COLO829 (cell line): Measurements from ENCODE around the gene ZCCHC12.
"Not testable (repeated sequence)": the region's sequence is repeated elsewhere in the genome, so short reads cannot be mapped to it uniquely, and the experiment has no call there.

Experiments used
- DNase-seq: peaks from one replicate; pipeline ENCODE4 v3.0.0; 2012; ENCODE audit warnings: low spot score

Gene ZCCHC12

GRCh38 chrX:118823263-118824172 lies at the start of gene ZCCHC12:
Gene ZCCHC12, plus strand, starts transcription at chrX:118823824. Its CDS starts 1,421 bp downstream, at chrX:118825245.
- peak; percentile 25 for DNase-seq

GRCh38 chrX:118779581-118779980 lies 44.0 kb upstream of the ZCCHC12 start:
- DNase-seq = no peak

GRCh38 chrX:118780509-118780908 lies 43.1 kb upstream of the ZCCHC12 start:
- DNase-seq = no peak

GRCh38 chrX:118780911-118781310 lies 42.7 kb upstream of the ZCCHC12 start:
- no peak for DNase-seq

DNA sequence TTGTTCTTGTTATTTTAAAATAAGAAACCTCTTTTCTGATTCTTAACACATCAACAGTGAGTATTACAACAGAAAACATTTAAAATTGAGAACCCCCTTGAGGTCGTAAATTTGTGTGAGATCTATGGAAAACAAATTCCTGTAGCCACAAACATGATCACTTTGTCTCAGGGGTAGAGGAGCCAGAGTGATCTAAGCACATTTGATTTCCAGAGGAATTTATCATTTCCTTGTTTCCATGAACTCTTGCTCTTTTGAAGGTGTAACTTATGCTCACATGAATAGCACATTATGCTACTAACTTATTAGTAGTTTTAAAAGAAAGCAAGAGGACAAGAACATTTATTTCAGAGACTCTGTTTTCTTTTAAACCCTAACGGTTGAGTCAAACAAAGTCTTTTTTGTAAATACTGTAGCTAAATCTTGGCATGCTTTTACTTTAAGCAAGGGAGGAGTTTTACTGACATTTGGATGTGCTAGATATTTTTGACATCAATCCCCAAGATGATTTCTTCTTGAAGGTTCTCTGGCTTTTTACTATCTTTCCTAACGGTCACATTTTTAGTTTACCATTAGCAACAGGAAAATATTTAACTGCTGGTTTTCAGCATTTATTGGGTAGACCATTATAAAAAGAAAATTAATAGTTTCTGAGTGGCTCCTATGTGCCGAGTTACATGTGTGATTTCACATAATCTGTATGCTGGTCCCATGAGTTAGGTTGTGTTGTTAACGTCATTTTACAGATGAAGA lies 27.9 kb upstream of the ZCCHC12 start:
- peak; percentile 16 for DNase-seq

DNA sequence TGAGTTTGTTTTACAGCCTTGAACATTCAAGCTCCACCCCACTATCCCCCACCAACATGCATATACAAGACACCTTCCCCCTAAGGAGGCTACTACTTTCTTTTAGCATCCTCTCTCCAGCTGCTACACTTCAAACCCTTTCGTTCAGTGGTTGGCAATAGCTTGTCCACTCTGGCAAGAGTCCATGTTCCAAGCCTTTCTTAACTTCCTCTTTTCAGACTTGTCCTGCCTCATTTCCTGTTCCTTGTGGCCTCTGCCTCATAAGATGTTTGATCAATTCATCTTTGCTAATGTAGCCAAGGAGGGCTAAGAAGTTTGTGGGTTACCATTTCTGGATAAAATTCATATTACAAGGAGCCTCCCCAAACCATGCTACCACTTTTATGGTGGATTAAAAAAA lies 20.8 kb upstream of the ZCCHC12 start:
- DNase-seq = no peak

DNA sequence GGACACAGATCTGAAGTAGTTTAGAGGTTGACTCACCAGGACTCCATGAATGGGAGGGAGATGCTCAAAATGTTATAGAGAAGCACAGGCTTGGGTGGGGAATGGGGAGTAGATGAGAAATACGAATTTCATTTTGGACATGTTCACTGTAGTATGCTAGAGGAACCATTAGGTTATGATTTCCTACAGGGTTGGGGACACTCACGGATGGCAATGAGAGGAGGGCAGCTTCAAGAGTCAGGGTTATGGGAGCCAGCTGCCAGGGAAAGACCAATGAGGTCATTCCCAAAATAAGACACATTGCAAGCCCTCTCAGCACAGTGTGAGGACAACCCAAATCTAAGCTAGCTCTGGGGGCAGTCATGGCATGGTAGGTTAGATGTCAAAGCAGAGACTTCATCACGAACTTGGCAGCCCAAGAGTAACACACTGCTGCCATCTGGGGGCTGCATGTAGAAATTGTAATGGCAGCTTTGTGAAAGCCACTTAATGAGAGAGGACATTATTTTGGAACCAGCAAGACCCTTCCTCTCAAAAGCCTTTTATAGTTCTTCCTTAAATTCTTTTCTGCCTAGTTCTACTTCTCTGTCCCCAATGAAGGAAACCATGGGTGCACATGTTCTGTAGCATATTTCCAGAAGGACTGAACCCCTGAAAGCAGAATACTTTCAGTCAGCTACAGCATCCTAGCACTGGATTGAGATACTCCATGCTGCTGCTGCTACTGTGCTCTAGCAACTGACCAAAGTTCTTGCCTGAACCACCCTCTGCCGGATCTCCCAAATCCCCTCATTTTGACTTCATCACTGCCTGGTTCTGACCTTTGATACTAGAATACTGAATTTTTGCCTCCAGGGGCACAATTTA lies 16.2 kb upstream of the ZCCHC12 start:
- peak; percentile 33 for DNase-seq

- DNase-seq = not testable (repeated sequence)
Observed at GRCh38 chrX:118817257-118817656, 6.4 kb upstream of the ZCCHC12 start.

DNA sequence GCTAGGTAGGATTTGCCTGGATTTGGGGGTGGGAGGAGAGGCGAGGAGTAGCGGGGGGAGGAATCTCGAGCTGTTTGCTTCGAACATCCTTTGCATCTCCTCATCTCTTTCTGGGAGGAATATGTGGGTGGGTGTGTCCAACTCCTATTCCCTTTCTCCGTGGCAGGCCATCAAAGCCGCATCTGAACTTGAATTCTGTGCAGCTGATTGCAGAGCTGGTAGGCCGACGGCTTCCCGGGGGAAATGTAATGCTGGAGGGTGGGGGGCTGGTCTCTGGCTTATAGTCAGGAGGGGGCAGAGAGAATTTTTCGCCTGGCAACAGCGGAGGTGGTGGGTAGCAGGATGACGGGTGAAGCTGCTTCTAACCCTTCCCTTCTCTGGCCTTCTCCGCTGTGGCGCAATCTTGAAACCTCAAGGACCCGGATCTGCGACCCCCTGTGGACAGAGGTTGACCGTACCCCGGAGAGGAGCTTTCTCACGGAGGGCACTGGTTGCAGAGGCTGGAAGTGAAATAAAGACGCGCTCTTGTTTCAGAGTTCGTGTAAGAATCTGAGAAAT lies 628 bp downstream of the ZCCHC12 start:
- no peak for DNase-seq

DNA sequence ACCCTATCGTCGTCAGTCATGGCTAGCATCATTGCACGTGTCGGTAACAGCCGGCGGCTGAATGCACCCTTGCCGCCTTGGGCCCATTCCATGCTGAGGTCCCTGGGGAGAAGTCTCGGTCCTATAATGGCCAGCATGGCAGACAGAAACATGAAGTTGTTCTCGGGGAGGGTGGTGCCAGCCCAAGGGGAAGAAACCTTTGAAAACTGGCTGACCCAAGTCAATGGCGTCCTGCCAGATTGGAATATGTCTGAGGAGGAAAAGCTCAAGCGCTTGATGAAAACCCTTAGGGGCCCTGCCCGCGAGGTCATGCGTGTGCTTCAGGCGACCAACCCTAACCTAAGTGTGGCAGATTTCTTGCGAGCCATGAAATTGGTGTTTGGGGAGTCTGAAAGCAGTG lies 1.6 kb downstream of the ZCCHC12 start:
- DNase-seq = no peak

DNA sequence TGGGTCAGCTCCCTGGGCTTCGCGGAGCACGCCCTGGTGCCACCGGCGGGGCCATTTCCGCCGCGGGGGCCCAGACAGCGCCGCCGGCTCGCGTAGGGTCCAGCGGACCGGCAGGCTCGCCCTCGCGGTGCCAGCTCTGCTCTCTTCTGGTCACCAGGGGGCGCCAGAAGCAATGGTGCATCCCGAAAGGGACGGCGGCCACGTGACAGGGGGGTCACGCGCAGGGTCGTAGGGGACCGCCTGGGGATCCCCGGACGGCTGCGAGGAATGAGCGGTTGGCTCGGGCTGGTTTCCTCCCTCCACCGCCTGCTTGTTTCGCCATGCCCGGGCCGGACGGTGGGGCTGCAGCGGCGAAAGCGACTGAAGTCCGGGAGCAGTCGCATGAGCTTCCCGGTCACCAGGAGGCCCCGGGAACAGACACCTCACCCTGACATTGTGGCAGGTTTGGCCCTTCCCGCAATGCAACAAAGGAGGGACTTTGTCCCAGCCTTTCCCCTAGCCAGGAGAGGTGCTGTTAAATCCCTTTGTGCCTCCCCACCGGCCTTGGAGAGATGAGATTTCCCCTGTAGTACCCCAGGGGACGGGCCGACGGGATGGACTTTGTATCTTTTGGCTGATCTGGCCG lies 15.8 kb downstream of the ZCCHC12 start:
- peak; percentile 53 for DNase-seq

DNA sequence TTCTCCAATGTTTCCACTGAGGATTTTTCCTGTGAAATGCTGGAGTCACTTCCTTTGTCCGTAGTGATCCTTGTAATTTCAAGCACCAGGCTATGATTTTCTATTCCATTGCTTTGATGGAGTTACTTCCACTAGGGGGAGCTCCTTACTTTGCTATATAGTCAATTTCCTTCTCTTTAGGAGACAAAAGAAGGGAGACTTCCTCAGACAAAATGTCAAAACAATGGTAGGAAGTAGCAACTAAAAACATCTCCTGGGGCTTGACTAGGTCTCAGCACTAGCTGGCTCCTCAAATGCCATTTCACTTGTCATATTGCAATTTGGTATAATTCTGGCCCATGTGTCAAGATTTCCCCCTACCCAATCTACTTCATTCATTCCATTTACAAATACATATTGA lies 24.1 kb downstream of the ZCCHC12 start:
- DNase-seq = peak; percentile 54

- DNase-seq = no peak
Observed at GRCh38 chrX:118853596-118853995, 30.0 kb downstream of the ZCCHC12 start.

DNA sequence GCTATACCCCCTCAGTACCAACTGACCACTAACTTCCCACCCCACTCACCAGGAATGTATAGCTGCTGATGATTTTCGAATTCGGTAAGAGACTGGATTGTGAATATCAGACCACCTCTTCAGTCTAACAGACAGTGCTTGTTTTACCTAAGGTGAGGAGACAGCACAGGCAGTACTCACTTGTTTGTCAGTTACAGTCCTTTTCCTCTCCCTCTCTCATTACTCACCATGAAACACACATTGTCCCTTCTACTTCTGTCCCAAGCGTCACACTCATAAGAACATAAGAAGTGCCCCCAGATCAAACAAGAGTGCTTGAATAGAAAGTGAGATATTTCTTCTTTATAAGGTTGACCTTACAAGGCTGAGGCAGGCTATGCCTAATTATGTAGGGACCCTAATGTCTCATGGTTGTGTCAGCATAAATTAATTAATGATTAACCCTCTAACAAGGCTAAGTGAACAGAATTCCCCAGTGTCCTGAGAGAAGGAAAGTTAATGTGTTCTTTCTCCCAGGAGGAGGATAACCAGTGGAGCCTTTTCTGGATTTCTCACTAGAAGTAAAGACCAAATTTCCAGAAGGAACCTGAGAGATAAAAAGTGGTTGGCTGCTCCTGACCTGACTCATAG lies 32.2 kb downstream of the ZCCHC12 start:
- no peak for DNase-seq

DNA sequence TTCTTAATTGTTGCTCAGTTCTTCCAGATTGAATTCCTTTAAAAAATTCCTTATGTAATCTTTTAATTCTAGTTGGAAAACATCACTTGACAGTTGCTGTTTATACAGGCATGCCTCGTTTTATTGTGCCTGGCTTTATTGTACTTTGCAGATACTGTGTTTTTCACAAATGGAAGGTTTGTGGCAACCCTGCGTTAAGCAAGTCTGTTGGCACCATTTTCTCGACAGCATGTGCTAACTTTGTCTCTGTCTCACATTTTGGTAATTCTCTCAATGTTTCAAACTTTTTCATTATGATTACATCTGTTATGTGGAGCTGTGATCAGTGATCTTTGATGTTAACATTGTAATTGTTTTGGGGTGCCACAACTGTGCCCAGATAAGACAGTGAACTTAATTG lies 33.4 kb downstream of the ZCCHC12 start:
- no peak for DNase-seq

GRCh38 chrX:118861338-118861737 lies 37.7 kb downstream of the ZCCHC12 start:
- DNase-seq = no peak

DNA sequence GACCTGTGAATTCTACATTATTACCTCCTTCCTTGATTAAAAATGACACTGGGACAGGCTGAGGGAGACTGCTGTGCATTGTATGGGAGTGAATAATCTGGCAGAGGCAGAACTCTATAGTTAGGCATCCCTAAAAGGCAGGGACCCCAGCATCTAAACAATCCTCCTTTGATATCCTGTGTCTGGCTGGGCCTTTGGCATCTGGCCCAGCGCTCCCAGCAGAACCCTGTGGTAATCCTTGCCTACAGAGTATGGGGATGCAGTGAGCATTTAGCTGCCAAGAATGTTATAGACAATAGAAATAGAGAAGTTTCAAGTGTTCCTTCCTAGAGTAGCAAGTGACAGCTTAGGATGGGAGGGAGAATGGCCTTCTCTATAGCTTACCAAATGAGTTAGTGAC lies 38.5 kb downstream of the ZCCHC12 start:
- DNase-seq = no peak

- DNase-seq = no peak
Observed at GRCh38 chrX:118862979-118863378, 39.4 kb downstream of the ZCCHC12 start.

DNA sequence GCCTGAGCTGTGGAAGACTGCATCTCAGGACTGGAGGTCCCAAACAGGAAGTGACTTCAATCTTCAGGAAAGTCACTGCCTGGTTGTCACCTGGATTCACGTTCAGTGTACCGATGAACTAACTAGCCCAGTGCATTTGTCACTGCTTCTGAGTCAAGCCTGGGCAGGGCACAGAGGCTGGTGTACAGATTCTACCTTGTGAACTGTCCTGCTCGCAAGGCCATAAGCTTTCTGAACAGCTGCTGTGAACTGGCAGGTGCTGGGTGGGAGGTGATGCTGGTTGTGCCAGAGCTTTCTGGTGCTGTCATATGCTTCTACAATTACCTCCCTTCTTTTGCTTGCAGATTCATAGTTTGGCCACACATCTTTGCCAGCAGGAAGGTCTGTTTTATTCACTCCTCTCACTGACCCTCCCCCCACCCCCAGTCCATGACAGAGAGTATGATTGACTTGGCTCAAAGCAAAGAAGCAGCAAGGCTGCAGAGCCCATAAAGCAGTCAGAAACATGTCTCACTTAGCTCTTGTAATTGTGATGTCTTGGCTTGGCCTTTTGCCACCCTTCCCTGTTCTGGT lies 40.5 kb downstream of the ZCCHC12 start:
- DNase-seq = no peak

DNA sequence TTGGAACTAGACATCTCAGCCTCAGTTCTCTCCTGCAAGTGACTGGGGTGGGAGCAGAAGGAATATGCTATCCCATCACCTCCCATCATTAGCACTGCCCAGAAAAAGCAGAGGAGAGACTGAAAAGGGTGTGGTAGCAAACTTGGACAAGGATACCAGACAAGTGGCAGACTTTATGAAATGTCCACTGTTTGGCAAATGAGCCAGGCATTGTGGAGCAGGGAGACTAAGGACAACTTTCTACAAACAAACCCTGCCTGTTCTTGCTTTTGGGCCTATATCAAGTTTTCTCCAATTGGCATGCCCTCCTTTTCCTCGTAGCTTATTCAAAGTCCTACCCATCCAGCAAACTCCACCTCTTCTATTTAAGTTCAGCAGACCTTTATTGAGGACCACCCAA lies 41.6 kb downstream of the ZCCHC12 start:
- DNase-seq = no peak

- DNase-seq = no peak
Observed at GRCh38 chrX:118867251-118867650, 43.6 kb downstream of the ZCCHC12 start.
